ENCODE data around the gene XCL2. TPM values are rescaled to one million over a fixed set of nuclear protein-coding genes. Genes with fewer than 3 reads are reported as not detected.

Gene XCL2
- total and polyA plus RNA-seq, 2 of the 8 experiments (the other 6 are each of a cell fraction or from before 2014, with no cell fraction given), result not detected

GRCh38 chr1:168567568-168567967 lies 23.8 kb upstream of the XCL2 start (continued):
- TF ChIP-seq CHD7 (IDR thresholded peaks at IDR 0.05; ENCODE audit: insufficient replicate concordance, low read length) (no peak), BACH1 (IDR thresholded peaks at IDR 0.05; ENCODE audit: low read length) (no peak), POLR2A (IDR thresholded peaks at IDR 0.05; ENCODE audit: control extremely low read depth in 1 of 2, low read depth in 2 of 2, low read length in 2 of 2) (no peak), KDM1A (IDR thresholded peaks at IDR 0.05; ENCODE audit: borderline replicate concordance, low read length) (no peak), SUZ12 (IDR thresholded peaks at IDR 0.05; ENCODE audit: low read length) (no peak)
